ENCODE data around the gene SFMBT1. TPM values are rescaled to one million over a fixed set of nuclear protein-coding genes. Genes with fewer than 3 reads are reported as not detected.
A peak's percentile ranks its signal among the peaks of the same experiment; 100 is the strongest.

Gene SFMBT1
- total RNA-seq, 1 experiment from 2014 or later = 14.8 TPM

DNA sequence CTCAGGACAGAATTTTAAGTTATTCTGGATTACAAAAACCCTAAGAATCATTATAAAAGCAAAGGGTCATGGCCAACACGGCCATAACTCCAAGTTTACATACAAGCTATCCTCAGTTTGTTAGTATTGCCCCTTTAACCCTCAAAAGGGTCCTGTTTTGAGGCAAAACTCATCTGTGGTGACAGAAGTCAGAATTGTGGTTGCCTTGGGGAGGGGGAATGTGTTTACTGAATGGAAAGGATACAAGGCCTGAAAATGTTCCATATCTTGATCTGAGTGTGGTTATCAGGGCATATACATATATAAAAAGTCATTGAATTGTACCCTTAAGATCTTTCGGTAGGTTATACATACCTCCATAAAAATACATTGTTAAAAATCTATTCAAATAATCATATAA lies 2.1 kb downstream of the SFMBT1 start:
- intact Hi-C loops (cut with micrococcal nuclease) = no loop called here
- no peaks in the 10 kb centered on the region for H3K9me2 ChIP-seq (ENCODE audit: insufficient read depth)
- ChIA-PET RAD21 (ENCODE audit: low non-redundant PET in 1 of 2, low total read pairs in 2 of 2, uncharacterized antibody in 2 of 2, unreplicated experiment in 2 of 2) (no interaction called here), POLR2A (no interaction called here), CTCF (no interaction called here)
- TF ChIP-seq, protein P1, sequence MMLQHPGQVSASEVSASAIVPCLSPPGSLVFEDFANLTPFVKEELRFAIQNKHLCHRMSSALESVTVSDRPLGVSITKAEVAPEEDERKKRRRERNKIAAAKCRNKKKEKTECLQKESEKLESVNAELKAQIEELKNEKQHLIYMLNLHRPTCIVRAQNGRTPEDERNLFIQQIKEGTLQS (IDR thresholded peaks at IDR 0.05) = no peak
- TF ChIP-seq POLR2AphosphoS5 (IDR thresholded peaks at IDR 0.05; ENCODE audit: low read depth, low read length) = no peak
- TF ChIP-seq, protein P2, sequence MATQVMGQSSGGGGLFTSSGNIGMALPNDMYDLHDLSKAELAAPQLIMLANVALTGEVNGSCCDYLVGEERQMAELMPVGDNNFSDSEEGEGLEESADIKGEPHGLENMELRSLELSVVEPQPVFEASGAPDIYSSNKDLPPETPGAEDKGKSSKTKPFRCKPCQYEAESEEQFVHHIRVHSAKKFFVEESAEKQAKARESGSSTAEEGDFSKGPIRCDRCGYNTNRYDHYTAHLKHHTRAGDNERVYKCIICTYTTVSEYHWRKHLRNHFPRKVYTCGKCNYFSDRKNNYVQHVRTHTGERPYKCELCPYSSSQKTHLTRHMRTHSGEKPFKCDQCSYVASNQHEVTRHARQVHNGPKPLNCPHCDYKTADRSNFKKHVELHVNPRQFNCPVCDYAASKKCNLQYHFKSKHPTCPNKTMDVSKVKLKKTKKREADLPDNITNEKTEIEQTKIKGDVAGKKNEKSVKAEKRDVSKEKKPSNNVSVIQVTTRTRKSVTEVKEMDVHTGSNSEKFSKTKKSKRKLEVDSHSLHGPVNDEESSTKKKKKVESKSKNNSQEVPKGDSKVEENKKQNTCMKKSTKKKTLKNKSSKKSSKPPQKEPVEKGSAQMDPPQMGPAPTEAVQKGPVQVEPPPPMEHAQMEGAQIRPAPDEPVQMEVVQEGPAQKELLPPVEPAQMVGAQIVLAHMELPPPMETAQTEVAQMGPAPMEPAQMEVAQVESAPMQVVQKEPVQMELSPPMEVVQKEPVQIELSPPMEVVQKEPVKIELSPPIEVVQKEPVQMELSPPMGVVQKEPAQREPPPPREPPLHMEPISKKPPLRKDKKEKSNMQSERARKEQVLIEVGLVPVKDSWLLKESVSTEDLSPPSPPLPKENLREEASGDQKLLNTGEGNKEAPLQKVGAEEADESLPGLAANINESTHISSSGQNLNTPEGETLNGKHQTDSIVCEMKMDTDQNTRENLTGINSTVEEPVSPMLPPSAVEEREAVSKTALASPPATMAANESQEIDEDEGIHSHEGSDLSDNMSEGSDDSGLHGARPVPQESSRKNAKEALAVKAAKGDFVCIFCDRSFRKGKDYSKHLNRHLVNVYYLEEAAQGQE (IDR thresholded peaks at IDR 0.05; ENCODE audit: low read depth) = no peak
- TF ChIP-seq SP1 (IDR thresholded peaks at IDR 0.05; ENCODE audit: low read depth) = no peak
- no peak for TF ChIP-seq CEBPB (IDR thresholded peaks at IDR 0.05; ENCODE audit: low read depth)
- TF ChIP-seq POLR2A (IDR thresholded peaks at IDR 0.05; ENCODE audit: borderline replicate concordance, extremely low read depth, insufficient read depth, insufficient read length) = no peak
- TF ChIP-seq JUND (IDR thresholded peaks at IDR 0.05) = no peak
- TF ChIP-seq CTCF (IDR thresholded peaks at IDR 0.05 in 2 of 3, conservative IDR thresholded peaks at IDR 0.05 in 1 of 3; ENCODE audit: borderline replicate concordance in 1 of 3, insufficient read depth in 1 of 3, low read depth in 2 of 3, low read length in 2 of 3) = no peak
- no peak for TF ChIP-seq YY1 (IDR thresholded peaks at IDR 0.05; ENCODE audit: extremely low read depth, insufficient replicate concordance, low read depth, low read length)
- no peak for TF ChIP-seq SRF (IDR thresholded peaks at IDR 0.05; ENCODE audit: low read depth)
- TF ChIP-seq FOSL1 (IDR thresholded peaks at IDR 0.05; ENCODE audit: low read depth) = no peak
- TF ChIP-seq, protein P3, sequence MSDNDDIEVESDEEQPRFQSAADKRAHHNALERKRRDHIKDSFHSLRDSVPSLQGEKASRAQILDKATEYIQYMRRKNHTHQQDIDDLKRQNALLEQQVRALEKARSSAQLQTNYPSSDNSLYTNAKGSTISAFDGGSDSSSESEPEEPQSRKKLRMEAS (IDR thresholded peaks at IDR 0.05) = no peak
- H3K79me2 ChIP-seq (ENCODE audit: insufficient read depth, low read length) = peaks cover 34% of the 10 kb centered on the region
- peaks cover 10 to 26% of the 10 kb centered on the region in 2 experiments for H3K4me1 ChIP-seq (ENCODE audit: control insufficient read depth in 1 of 2, insufficient read depth in 2 of 2, low read length in 2 of 2)
- no peaks in the 10 kb centered on the region for H3K9me3 ChIP-seq (ENCODE audit: control insufficient read depth in 1 of 2, insufficient read depth in 1 of 2, low read depth in 1 of 2, low read length in 2 of 2)
- ATAC-seq (no peak), DNase-seq (ENCODE audit: low read depth, low spot score) (no peak)
- H3K4me3 ChIP-seq (replicated peaks in 1 of 2; ENCODE audit: low read depth in 1 of 2, low read length in 2 of 2) = no peak overlapping the region
- H3K27ac ChIP-seq (ENCODE audit: low read depth, low read length) = no peak overlapping the region
- no TSS peak for BruUV-seq (replicated peaks)
- peak overlapping the region; percentile 94 for H3K4me2 ChIP-seq (ENCODE audit: low read length)
- H3K27me3 ChIP-seq (ENCODE audit: insufficient read depth, low read length) = no peaks in the 10 kb centered on the region
- H3K9ac ChIP-seq (ENCODE audit: low read length) = no peak overlapping the region
- no peaks in the 10 kb centered on the region for H3K36me3 ChIP-seq (ENCODE audit: control insufficient read depth in 1 of 2, insufficient read depth in 2 of 2, low read length in 2 of 2)
- no peak overlapping the region for H2AFZ ChIP-seq (ENCODE audit: low read depth, low read length, poor library complexity, severe bottlenecking)
- no peaks in the 10 kb centered on the region for H4K20me1 ChIP-seq (ENCODE audit: insufficient read depth)
